Omental fat pad (tissue), 4 donors: ENCODE measurements around the gene VPS41. TPM values are rescaled to one million over a fixed set of nuclear protein-coding genes. Genes with fewer than 3 reads are reported as not detected.

Source experiments
- ATAC-seq: fragments of 150-250 bp; one replicate; pipeline ENCODE4 v1.9.1; 2016; ENCODE audit warnings: mild to moderate bottlenecking, moderate library complexity; ENCODE audit not compliant: low FRiP score
- DNase-seq: peaks from one replicate; pipeline ENCODE4 v3.0.0-alpha.2; 2019; ENCODE audit warnings: low spot score
- total RNA-seq, 4 donors: library from RNA; depleted of rRNA; stranded (reverse); fragments of >200 nt; gene quantifications; one replicate each; pipeline ENCODE4 v1.1.0, GENCODE V29; 2016
- TF ChIP-seq, protein P1 (sequence below), 3 donors: fragments of 450-650 bp; IDR thresholded peaks; one replicate each; pipeline ENCODE4 v1.5.1; 2016 to 2017; ENCODE audit warnings: antibody characterized with exemption in 3 of 3, mild to moderate bottlenecking in 3 of 3, moderate library complexity in 2 of 3

Gene VPS41
- total RNA-seq, 4 donors from 2014 or later, result 28.9 to 44.9 (median 33.4) TPM

DNA sequence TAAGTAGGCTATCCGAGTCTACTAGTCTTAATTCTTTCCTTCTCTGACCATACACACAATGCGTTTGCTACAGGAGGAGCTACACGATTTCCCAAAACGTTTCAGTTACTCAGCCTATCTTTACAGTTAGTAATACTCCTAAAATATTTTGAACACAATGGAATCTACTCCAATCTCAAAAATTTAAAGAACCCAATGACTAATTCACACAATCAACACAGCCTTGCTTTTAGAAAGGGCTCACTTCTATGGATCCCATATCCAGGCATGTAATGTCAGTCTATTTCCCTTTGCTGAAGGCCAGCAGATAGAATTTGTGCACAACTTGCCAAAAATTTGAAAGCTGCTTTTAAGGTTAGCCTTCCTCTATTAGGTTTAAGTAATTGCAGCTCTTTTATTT lies 107.2 kb downstream of the VPS41 start:
- DNase-seq, result no peak
- no peak for ATAC-seq
- TF ChIP-seq, protein P1, sequence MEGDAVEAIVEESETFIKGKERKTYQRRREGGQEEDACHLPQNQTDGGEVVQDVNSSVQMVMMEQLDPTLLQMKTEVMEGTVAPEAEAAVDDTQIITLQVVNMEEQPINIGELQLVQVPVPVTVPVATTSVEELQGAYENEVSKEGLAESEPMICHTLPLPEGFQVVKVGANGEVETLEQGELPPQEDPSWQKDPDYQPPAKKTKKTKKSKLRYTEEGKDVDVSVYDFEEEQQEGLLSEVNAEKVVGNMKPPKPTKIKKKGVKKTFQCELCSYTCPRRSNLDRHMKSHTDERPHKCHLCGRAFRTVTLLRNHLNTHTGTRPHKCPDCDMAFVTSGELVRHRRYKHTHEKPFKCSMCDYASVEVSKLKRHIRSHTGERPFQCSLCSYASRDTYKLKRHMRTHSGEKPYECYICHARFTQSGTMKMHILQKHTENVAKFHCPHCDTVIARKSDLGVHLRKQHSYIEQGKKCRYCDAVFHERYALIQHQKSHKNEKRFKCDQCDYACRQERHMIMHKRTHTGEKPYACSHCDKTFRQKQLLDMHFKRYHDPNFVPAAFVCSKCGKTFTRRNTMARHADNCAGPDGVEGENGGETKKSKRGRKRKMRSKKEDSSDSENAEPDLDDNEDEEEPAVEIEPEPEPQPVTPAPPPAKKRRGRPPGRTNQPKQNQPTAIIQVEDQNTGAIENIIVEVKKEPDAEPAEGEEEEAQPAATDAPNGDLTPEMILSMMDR (IDR thresholded peaks at IDR 0.05), result no peak

DNA sequence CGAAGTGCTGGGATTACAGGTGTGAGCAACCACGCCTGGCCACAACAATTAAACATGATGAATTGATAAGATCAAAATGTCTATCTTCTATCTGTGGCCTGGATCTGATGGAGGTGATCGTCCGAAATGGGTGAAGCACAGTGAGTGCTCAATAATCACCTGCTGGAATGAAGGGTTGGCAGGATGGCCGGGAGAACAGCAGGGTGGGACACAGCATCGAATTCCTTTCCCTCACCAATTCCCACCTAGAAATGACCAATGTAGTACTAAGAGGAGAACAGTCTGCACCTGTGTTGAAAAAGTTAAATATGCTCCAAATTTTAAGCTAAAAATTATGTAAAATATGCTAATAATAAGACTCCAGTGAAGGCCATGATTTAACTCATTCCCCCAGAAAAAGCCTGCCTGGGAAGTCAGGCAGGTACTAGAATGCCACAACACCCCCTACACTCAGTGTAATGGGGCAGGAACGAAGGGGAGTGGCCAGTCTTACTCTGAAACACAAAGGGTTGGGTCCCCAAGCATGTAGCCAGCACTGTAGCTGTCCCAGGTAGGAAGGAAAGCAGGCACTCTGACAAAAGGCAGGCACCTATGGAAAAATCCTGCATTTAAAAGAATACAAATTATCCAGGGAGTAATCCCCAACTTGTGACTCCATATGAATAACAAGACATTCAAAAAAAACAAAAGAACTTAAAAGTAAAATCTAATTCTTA lies 110.3 kb downstream of the VPS41 start:
- TF ChIP-seq, protein P1 (IDR thresholded peaks at IDR 0.05), result no peak
- ATAC-seq (no peak), DNase-seq (no peak)

DNA sequence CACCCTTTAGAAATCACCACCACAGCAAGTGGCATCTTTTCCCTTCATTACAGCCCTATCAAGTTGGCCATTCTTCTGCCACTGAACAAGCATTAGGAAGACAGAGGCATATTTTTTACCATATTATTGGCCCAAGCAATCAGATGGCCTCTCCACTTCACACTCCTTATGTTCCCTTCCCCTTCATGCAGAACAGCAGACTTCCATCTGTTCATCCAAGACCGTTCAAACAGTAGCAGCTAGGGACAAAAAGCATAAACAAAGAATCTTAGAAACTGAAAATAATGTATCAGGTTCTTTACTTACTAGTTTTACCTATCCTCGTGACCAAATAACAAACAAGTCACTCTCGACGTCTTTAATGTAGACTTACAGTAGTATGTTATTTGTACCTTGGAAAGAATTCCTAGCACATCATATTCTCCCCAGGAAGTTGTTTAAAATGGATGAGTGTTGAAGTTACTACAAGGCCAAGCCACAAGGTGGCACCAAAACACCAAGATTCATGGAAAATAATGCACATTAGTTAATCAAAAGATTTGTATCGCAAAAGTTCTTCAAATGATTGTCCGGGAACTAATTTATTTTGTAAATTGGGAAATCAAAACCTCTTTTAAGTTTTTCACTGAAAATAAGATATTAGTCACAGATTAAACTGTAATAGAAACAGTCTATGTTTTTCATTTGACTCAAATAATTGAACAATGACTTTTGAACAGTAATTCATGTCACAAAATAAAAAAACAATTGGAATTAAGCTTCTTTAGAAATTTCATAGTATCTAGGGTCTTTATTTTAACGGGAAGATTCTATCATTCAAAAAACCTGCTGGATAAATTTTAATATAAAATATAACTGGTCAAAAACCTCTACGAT lies 112.1 kb downstream of the VPS41 start:
- ATAC-seq (no peak), DNase-seq (peak; percentile 41)
- TF ChIP-seq, protein P1 (IDR thresholded peaks at IDR 0.05), result no peak

DNA sequence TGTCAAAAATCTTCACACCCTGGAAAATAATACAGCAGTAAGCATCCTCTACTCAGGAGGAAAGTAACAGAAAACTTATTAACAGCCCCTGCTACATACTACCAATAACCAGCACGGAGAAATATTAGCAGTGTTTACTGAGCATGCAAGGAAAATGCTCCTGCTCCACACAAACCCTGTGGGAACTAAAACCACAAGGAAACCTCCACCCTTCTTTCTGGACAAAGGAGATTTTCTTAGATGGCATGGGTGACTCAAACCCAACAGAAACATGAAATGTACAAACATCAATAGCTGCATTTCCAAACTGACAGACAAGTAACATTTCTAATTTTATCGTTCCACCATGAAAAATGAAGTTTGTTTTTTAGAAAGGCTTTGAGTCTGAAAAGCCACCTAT lies 113.4 kb downstream of the VPS41 start:
- DNase-seq, result no peak
- ATAC-seq, result no peak
- TF ChIP-seq, protein P1 (IDR thresholded peaks at IDR 0.05), result no peak

DNA sequence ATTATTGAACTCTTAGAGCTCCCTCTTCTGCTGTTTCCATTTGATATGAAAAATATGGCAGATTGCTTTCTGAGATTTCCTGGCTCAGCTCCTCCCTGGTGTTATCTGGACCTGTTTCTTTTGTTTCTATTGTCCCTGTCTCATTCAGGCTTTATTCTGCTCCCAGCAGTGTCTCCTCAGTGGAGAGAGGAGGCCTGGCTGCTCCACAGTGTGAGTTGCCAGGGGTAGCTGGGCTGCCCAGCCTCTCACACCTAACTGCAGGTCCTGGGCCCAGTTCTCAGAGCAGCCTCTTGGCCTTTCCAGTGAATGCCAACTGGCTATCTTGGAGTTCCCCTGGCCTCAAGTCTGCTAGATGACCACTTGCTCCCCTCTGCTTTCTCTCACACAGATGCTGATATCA lies 127.0 kb downstream of the VPS41 start:
- no peak for ATAC-seq
- no peak for DNase-seq
- TF ChIP-seq, protein P1 (IDR thresholded peaks at IDR 0.05), result no peak

DNA sequence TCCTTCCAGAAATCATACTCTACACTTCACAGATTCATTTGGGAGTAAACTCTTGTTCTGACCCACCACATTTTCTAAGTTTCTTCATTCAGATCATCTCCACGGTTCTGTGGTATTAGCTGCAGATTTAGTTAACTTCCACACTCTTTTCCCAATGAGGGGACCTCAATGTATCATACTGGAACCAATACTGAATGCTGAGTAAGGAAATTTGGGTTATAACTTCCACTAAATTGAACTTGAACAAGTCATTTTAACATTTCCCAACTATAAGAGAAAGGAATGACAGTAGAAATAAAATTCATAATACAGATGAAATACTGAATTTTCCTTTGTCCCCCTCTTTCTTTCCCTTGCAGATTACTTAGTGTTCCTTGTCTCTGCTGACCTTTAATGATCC lies 131.4 kb downstream of the VPS41 start:
- no peak for ATAC-seq
- TF ChIP-seq, protein P1 (IDR thresholded peaks at IDR 0.05), result no peak
- no peak for DNase-seq
